ENCODE measurements around the gene CYTIP.

The CYTIP gene

DNA sequence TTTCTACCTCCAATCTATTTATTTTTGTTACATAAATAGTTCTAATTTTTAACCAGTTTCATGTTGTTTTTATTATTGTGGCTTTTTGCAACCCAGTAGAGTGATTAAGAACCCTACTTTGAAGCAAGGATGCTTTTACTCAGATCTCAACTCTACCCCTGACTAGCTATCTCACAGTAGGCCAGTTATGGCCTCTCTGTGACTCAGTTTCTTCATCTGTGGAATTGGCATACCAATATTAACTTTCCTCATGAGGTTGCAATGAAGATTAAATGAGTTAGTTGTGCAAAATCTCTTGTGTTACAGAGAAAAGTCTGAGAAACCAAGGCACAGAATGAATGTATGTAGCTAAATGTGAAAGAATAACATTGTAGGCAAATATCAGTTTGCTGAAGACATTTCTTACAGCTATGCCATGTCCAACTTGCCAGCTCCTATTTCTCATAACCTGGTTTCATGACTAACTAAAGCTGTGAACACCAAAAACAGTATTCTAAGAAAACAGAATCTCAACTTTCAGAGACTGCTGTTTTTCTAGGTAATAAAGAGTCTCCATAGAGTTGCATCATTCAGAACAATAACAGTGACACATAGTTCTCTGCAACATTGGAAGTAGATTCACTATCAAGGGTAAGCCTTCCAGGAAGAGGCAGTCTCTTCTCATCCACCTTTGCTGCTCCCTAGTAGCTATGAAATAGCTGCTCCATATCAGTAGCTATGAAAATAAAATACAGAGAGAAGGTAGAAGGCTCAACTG lies 33.2 kb upstream of the CYTIP start:
- FAIRE-seq, result peak; percentile 33
- DNase-seq (ENCODE audit: insufficient read length), result no peak
- TF ChIP-seq POLR2AphosphoS5 (IDR thresholded peaks at IDR 0.05; ENCODE audit: low read depth, low read length) (no peak), TAF1 (IDR thresholded peaks at IDR 0.05; ENCODE audit: borderline replicate concordance, low read depth, low read length) (no peak), POLR2A (IDR thresholded peaks at IDR 0.05; ENCODE audit: low read depth, low read length) (no peak)

DNA sequence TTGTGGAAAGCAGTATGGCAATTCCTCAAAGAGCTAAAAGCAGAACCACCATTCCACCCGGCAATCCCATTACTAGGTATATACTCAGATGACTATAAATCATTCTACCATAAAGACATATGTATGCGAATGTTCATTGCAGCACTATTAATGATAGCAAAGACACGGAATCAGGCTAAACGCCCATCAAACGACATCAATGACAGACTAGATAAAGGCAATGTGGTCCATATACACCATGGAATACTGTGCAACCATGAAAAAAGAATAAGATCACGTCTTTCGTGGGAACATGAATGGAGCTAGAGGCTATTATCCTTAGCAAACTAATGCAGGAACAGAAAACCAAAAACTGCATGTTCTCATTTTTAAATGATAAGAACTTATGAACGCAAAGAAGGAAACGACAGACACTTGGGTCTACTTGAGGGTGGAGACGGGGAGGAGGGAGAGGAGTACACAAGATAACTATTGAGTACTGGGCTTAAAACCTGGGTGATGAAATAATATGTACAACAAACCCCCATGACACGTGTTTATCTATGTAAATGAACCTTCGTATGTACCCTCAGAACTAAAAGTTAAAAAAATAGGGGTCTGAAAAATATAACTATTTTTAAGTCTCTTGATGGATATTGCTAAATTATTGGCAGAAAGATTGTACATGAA lies 32.0 kb upstream of the CYTIP start:
- FAIRE-seq (peak; percentile 46), DNase-seq (ENCODE audit: insufficient read length) (no peak)
- no peak for TF ChIP-seq POLR2A (IDR thresholded peaks at IDR 0.05; ENCODE audit: low read depth, low read length)
- TF ChIP-seq POLR2AphosphoS5 (IDR thresholded peaks at IDR 0.05; ENCODE audit: low read depth, low read length), result no peak

DNA sequence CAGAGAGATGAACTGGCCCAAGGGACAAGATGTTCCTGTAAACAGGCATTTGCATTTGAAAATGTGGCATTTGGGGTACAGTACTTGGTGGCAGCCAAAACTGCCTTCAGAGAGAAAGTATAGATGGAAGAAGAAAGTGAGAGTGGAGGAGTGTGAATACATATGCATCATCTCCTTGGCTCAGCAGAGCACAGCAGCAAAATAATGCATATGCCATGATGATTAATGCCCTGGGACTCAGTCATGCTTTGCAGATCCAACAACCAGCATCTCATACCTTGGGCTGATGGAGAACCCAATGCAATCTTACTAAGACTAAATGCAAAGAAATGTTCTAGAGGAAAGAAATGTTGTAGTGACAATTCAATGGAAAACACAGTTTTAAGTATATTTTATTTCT lies 29.7 kb upstream of the CYTIP start:
- no peak for DNase-seq (ENCODE audit: insufficient read length)
- peak; percentile 33 for FAIRE-seq
- TF ChIP-seq POLR2A (IDR thresholded peaks at IDR 0.05; ENCODE audit: low read depth, low read length), result no peak
- TF ChIP-seq TAF1 (IDR thresholded peaks at IDR 0.05; ENCODE audit: borderline replicate concordance, low read depth, low read length), result no peak
- no peak for TF ChIP-seq POLR2AphosphoS5 (IDR thresholded peaks at IDR 0.05; ENCODE audit: low read depth, low read length)

DNA sequence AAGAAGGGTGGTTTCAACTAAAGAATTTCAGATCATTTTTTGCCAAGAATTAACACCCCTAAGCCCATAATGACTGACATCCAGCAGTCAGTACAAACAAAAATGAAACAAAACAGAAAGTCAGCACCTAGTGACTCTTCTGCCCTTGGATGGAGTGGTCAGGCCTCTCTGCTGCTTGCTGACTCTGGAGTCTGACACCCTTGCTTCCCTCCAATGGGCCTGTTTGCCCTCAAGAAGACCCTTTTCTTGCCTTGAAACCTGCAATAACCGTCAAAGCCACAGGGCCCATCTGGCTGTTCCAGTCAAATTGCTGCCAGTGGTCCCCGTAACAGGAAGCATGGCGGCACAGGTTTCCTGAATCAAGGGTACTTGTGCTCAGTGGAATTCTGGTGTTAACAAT lies 27.2 kb upstream of the CYTIP start:
- FAIRE-seq (peak; percentile 90), DNase-seq (ENCODE audit: insufficient read length) (no peak)
- peak; percentile 64 for TF ChIP-seq POLR2AphosphoS5 (IDR thresholded peaks at IDR 0.05; ENCODE audit: low read depth, low read length)
- TF ChIP-seq TAF1 (IDR thresholded peaks at IDR 0.05; ENCODE audit: borderline replicate concordance, low read depth, low read length), result no peak
- peak; percentile 21; the same call in 1 of the 2 replicates for TF ChIP-seq POLR2A (IDR thresholded peaks at IDR 0.05; ENCODE audit: low read depth, low read length)

DNA sequence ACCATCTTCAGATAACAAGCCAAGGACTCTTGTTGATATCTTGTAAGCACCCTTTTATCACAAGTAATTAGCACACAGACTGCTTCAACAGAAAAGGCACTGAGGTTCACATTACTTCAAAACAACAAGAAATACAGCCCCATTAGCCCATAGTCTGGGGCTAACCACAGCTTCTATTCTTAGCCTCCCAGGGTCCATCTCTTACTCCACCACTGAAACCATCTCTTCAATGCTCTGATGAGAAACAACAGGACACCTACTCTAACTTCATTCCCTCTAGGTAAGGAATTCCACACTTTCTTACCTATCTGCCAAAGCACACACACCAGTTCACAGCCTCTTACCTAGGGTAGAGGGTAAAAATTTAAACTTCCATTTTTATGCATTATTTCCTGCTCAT lies 26.4 kb upstream of the CYTIP start:
- TF ChIP-seq POLR2A (IDR thresholded peaks at IDR 0.05; ENCODE audit: low read depth, low read length) (peak; percentile 64), POLR2AphosphoS5 (IDR thresholded peaks at IDR 0.05; ENCODE audit: low read depth, low read length) (peak; percentile 36; the same call in 1 of the 2 replicates), TAF1 (IDR thresholded peaks at IDR 0.05; ENCODE audit: borderline replicate concordance, low read depth, low read length) (no peak)
- DNase-seq (ENCODE audit: insufficient read length) (no peak), FAIRE-seq (peak; percentile 84)

DNA sequence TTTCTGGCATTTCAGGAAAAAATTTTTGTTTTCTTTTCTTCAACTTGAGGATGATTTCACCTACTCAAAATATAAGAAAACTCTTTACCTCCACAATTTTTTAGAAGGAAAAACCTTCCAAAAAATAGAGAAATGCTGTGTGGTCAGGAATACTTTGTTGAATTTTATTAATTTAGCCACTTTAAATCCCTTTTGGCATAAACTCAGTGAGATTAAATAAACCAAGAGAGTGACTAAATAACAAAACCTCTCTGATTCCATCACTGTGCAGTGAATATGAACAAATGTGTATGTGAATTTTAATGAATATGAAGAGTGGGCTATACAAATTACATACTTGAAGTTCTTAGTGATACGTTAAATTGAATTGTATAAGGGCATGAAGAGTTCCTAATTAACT lies 25.8 kb upstream of the CYTIP start:
- TF ChIP-seq POLR2A (IDR thresholded peaks at IDR 0.05; ENCODE audit: low read depth, low read length) (no peak), POLR2AphosphoS5 (IDR thresholded peaks at IDR 0.05; ENCODE audit: low read depth, low read length) (no peak), TAF1 (IDR thresholded peaks at IDR 0.05; ENCODE audit: borderline replicate concordance, low read depth, low read length) (no peak)
- DNase-seq (ENCODE audit: insufficient read length), result no peak
- FAIRE-seq, result no peak

DNA sequence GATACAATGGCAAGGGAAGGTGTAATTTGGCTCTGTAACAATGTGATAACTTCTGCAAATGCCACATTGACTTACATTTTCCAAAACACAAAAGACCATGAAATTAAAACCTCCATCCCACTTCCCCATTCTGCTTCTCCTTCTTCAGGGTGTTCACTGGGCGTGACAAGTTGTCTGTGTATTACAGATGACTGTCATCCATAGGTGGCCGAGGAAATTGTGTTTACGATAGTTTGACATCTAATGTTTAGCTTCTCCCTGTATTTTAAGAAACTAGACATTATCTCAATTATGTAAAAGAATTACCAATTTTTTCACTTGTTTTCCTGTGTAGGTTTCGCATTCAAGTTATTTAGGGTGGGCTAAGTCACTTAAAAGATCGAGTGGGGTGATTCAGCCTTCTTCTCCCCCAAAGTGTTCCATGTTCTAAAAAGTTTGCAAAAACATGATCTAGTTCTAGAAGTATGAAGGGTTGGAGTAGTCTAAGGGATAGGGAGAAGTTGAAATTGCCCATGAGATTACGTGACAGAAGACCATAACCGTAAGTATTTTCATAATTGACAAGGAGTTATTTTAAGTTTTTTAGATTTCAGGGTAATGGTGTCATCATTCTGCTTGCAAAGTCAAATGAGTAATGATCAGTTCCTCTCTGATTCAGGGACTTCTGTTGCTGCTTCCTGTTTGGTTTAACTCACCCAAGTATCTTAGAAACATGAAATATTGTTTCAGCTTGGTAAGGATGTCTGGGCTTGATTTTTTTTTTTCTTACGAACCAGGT lies 25.2 kb upstream of the CYTIP start:
- FAIRE-seq (peak; percentile 92), DNase-seq (ENCODE audit: insufficient read length) (no peak)
- TF ChIP-seq TAF1 (IDR thresholded peaks at IDR 0.05; ENCODE audit: borderline replicate concordance, low read depth, low read length), result 0 out of 2 replicates have a peak, but pooled peaks have one; percentile 34
- 0 out of 2 replicates have a peak, but pooled peaks have one; percentile 50 for TF ChIP-seq POLR2AphosphoS5 (IDR thresholded peaks at IDR 0.05; ENCODE audit: low read depth, low read length)
- TF ChIP-seq POLR2A (IDR thresholded peaks at IDR 0.05; ENCODE audit: low read depth, low read length), result peak; percentile 54

DNA sequence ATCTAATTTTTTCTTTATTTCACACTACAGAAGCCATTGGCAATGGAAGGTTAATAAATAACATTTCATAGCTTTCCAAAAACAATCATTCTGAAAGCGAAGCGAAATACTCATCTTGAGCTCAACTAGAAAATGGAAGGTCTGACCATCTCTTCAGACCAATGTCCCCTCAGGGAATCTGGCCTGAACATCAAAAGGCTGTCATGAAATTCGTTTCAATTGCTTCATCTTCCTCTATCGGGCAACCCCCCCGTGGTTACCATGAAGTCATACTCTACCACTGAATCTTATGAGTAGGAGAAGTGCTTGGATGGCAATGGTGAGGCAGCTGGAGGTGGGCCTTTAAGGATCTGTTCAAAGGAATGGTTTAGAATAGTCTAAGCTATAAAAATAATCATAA lies 22.9 kb upstream of the CYTIP start:
- peak; percentile 64 for FAIRE-seq
- TF ChIP-seq POLR2AphosphoS5 (IDR thresholded peaks at IDR 0.05; ENCODE audit: low read depth, low read length), result no peak
- no peak for TF ChIP-seq TAF1 (IDR thresholded peaks at IDR 0.05; ENCODE audit: borderline replicate concordance, low read depth, low read length)
- no peak for TF ChIP-seq POLR2A (IDR thresholded peaks at IDR 0.05; ENCODE audit: low read depth, low read length)
- no peak for DNase-seq (ENCODE audit: insufficient read length)

DNA sequence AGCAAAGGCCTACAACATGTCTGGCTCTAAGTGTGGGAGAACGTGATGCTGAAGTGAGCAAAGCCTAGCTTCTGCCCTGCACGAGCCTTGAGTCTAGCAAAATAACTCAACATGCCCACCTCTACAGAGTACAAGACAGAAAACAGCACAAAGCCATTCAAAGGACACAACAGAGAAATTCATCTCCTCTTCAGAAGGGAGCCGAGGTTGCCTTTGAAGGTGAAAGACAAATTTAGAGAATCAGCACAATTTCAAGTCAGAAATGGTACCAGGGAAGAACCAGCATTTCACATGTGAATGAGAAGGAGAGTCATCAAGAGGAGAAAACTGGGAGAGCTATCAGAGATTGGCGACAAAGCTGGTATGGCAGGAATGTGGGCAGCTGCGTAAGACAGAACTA lies 21.7 kb upstream of the CYTIP start:
- FAIRE-seq (peak; percentile 9), DNase-seq (ENCODE audit: insufficient read length) (no peak)
- TF ChIP-seq TAF1 (IDR thresholded peaks at IDR 0.05; ENCODE audit: borderline replicate concordance, low read depth, low read length), result no peak
- no peak for TF ChIP-seq POLR2A (IDR thresholded peaks at IDR 0.05; ENCODE audit: low read depth, low read length)
- TF ChIP-seq POLR2AphosphoS5 (IDR thresholded peaks at IDR 0.05; ENCODE audit: low read depth, low read length), result no peak

DNA sequence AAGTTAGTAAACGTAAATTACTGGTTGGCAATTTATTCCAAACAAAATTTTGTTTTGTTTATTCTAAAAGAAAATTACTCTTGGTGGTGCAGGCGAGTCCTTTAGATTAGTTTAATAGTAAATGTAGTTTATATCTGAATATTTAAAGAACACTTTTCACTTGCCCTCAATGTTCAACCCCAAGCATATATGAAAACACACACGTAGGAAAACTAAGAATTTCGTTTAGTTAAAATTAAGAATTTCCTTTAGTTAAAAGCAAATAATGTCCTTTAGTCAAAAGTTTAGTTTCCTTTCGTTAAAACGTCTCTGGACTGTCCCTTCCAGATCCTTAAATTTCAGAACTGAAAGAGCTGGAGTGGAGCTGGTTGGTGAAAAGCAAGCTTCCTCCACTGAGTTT lies 19.1 kb upstream of the CYTIP start:
- no peak for FAIRE-seq

DNA sequence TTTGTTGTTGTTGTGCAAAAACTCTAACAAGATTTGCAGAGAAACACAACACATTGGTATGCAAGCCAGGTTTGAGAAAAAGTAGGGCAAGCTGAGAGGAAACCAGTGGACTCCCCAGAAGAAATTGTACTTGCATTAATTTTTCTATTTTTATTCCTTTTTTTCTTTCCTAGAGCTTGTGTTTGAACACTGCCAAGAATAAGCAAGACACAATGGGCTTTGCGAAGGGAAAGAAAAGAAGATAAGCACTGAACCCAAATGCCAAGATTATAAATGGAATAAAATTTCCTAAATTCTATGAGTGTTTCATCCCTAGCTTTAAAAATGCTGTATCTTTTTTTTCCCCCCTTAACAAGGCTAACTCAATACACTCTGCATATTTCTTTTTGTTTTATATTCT lies 17.0 kb upstream of the CYTIP start:
- DNase-seq (ENCODE audit: insufficient read length), result no peak
- TF ChIP-seq POLR2AphosphoS5 (IDR thresholded peaks at IDR 0.05; ENCODE audit: low read depth, low read length) (no peak), TAF1 (IDR thresholded peaks at IDR 0.05; ENCODE audit: borderline replicate concordance, low read depth, low read length) (no peak), POLR2A (IDR thresholded peaks at IDR 0.05; ENCODE audit: low read depth, low read length) (no peak)
- FAIRE-seq, result no peak

More for the DNA sequence above, 19.1 kb upstream of the CYTIP start:
- no peak for TF ChIP-seq POLR2AphosphoS5 (IDR thresholded peaks at IDR 0.05; ENCODE audit: low read depth, low read length)
- TF ChIP-seq POLR2A (IDR thresholded peaks at IDR 0.05; ENCODE audit: low read depth, low read length), result no peak
- TF ChIP-seq TAF1 (IDR thresholded peaks at IDR 0.05; ENCODE audit: borderline replicate concordance, low read depth, low read length), result no peak
- DNase-seq (ENCODE audit: insufficient read length), result no peak
